SH-SY5Y (cell line): Measurements from ENCODE around the gene DENND6B.

Source experiments
- GATA2 ChIP-seq: IDR thresholded peaks from 2 replicates; pipeline ENCODE4 v1.6.1; 2011; ENCODE audit warnings: mild to moderate bottlenecking, low read depth, low read length
- GATA3 ChIP-seq: IDR thresholded peaks from 2 replicates; pipeline ENCODE4 v1.6.1; 2011; ENCODE audit warnings: low read depth, mild to moderate bottlenecking, low read length, moderate library complexity

The DENND6B gene, protein sequence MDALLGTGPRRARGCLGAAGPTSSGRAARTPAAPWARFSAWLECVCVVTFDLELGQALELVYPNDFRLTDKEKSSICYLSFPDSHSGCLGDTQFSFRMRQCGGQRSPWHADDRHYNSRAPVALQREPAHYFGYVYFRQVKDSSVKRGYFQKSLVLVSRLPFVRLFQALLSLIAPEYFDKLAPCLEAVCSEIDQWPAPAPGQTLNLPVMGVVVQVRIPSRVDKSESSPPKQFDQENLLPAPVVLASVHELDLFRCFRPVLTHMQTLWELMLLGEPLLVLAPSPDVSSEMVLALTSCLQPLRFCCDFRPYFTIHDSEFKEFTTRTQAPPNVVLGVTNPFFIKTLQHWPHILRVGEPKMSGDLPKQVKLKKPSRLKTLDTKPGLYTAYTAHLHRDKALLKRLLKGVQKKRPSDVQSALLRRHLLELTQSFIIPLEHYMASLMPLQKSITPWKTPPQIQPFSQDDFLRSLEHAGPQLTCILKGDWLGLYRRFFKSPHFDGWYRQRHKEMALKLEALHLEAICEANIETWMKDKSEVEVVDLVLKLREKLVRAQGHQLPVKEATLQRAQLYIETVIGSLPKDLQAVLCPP

DNA sequence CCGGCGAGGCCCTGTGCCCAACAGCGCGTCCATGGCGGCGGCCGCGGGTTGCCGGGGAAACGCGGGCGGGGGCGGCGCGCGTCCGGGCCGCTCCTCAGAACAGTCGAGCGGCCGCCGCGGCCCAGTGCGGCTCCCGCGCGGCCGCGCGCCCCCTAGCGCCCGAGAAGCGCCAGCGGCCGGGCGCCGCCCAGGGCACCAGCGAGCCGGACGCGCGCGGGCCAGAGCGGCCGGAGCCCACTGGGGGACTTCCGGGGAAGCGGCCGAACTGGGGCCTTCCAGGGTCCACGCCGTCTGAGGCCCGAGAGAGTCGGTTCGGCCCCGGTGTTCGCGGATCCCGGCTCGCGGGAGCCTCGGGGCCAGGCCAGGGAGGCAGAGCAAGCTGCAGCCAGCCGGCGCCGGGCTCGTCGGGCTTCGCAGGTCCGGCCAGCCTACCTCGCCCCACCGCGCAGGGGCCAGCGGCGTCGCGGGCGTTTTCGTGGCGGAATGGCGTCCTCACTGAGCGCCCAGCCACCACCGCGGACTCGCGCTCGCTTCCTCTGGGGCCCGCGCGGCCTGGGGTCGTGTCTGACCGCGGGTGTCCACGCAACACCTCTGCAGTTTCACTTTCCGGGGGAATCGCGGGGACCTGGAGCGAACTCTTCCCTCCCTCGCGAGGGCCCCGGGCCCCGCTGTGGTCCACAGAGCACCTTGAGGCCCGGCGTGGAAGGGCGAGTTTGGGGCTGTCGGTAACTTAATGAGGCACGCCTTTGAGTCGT, at the start of gene DENND6B:
TSS of gene DENND6B (minus strand) at position 57 of the 755 bp plus-strand sequence. CDS start at position 33, 24 bp downstream.
- TF ChIP-seq GATA2 = no peak
- TF ChIP-seq GATA3 = no peak

DNA sequence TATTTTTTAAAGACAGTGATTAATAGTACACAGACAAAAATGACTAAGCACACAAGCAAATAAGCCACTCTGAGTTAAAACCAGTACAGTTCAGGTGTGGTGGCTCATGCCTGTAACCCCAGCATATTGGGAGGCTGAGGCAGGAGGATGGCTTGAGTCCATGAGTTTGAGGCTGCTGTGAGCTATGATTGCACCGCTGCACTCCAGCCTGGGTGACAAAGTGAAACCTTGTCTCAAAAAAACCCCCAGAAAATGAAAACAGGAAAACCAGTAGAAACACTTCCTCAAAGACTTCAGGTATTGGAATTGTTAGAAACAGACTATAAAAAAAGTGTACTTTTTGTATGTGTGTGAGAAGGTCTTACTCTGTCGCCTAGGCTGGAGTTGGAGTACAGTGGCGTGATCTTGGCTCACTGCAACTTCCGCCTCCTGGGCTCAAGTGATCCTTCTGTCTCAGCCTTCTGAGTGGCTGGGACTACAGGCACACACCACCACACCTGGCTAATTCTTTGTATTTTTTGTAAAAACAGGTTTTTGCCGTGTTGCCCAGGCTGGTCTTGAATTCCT, 49.4 kb upstream of the DENND6B start:
- TF ChIP-seq GATA3 (no peak), GATA2 (no peak)

DNA sequence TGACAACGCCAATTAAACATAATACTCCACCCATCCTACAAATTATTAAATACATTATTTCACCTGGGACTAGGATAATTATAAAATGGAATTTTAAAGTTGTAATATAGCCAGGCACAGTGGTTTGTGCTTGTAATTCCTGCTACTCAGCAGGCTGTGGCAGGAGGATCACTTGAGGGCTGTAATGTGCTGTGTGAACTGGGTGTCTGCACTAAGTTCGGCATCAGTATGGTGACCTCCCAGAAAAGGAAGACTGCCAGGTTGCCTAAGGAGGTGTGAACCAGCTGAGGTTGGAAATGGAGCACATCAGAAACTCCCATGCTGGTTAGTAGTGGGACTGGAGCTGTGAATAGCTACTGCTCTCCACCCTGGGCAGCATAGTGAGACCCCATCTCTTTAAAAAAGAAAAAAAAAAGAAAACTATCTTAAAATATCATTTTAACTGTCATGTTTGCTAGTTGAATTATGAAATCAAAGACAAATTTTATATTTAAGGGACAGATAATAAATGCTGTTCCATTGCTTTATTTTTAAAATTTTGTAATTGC, 44.4 kb upstream of the DENND6B start:
- TF ChIP-seq GATA2 (no peak), GATA3 (no peak)

DNA sequence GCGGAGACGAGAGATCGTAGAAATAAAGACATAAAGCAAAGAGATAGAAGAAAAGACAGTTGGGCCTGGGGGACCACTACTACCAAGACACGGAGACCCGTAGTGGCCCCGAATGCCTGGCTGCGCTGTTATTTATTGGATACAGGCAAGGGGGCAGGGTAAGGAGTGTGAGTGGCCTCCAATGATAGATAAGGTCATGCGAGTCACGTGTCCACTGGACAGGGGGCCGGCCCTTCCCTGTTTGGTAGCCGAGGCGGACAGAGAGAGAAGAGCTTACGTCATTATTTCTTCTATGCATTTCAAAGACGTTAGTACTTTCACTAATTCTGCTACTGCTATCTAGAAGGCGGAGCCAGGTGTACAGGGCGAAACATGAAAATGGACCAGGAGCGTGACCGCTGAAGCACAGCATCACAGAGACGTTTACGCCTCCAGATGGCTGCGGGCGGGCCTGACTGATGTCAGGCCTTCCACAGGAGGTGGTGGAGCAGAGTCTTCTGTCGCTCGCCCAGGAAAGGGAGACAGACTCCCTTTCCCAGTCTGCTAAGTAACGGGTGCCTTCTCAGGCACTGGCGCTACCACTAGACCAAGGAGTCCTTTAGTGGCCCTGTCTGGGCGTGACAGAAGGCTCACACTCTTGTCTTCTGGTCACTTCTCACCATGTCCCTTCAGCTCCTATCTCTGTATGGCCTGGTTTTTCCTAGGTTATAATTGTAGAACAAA, 41.1 kb upstream of the DENND6B start:
- TF ChIP-seq GATA3 = no peak

DNA sequence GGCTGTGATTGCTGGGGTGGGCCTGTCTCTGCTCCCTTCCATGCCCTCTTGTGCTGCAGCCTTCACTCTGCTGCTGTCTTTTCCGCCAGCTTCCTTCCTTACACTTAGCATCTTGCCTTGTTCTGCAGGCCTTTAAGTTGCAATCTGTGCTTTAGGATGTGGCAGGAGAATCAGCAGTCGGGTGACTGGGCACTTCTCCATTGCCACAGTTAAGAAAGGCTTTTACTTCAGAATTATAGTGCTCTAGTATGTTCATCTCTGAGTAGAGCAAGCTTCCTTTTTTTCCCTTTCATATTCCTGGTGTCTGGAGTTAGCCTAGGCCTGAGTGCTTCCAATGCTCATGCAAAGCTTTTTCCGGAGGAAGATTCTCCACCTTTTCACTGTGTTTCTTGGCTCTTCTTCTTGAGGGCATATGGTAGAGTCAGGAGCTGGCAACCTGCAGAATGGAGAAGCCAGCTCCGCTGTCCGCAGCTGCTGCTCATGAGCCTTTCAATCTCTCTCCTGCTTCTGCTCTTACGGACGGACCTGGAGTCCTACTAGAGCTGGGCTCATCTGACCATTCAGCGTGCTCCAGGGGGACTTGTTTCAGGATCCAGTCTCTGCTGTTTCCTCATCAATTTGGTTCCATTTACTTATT, 36.5 kb upstream of the DENND6B start:
- TF ChIP-seq GATA2 = no peak
- no peak for TF ChIP-seq GATA3

DNA sequence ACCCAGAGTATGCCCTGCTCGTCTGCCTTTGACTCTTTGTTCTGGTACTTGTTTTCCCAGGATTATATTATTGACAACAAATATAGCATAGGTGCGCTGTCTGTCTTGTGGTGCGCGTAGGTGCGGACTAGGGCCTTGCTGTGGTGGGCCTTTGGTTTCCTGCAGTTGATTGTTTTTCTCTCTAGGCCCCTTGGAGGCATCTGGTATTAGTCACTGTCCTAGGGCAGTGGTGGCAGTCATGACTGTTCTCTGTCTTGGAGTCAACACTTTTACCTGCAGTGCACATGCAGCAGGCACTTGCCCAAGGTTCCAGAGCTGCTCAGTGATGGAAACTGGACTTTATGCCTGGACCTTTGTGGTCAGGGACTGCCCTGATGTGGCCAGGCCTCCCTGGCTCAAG, 34.9 kb upstream of the DENND6B start:
- no peak for TF ChIP-seq GATA2

DNA sequence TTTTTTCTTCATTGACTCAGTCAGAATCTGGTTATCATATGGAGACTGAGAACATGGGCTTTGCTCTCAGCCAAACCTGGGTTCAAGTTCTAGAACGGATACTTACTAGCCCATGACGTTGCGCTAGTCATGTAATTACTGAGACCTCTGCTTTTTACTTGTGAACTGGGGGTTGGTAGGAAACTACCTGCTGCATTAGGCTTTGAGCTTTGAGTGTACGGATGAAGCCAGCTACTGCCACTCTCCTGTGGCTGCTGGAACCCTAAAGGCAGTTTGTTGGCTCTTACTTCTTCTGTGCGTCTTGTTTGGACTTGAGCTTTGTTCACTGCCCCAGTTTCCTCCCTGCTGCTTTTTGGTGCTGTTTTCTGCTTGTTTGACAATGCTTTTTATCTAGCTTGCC, 34.4 kb upstream of the DENND6B start:
- no peak for TF ChIP-seq GATA3
- TF ChIP-seq GATA2 = no peak

DNA sequence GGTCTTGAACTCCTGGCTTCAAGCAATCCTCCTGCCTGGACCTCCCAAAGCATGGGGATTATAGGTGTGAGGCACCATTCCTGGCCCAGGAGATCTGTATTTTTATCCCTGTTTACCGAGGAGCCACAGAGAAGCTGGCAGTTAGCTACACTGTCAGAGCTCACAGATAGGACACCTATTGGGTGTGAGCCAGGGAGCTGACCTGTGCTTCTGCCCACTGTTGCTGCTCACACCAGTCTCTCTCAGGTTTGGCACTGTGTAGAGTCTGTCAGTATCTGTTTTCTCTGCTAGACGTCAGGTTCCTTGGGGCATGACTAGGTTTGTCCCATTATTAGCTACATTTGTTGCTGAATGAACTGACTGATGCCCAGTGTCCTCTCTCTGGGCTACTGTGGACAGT, 33.8 kb upstream of the DENND6B start:
- TF ChIP-seq GATA3 (no peak), GATA2 (no peak)

DNA sequence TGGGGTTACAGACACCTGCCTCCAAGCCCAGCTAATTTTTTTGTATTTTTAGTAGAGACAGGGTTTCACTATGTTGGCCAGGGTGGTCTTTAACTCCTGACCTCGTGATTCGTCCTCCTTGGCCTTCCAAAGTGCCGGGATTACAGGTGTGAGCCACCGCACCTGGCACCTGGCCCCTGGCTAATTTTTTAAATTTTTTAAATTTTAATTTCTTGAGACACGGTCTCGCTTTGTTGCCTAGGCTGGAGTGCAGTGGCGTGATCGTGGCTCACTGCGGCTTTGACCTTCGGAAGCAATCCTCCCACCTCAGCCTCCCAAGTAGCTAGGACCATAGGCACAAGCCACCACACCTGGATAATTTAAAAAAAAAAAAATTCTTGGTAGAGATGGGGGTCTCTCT, 30.9 kb upstream of the DENND6B start:
- TF ChIP-seq GATA3 = no peak
- no peak for TF ChIP-seq GATA2

DNA sequence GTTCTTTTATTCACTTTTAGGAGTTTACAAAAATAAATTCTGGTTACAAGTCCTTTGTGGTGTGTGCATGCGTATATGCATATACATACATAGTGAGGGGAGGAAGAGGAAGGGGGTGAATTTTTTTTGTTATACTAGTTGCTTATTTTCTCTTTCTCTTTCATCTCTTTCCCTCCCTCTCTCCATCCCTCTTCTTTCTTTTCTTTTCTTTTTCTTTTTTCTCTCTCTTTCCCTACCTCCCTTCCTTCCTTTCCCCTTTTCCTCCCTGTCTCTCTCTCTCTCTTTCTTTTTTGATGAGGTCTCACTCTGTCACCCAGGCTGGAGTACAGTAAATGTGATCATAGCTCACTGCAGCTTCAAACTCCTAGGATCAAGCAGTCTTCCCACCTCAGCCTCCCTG, 30.4 kb upstream of the DENND6B start:
- TF ChIP-seq GATA2 (no peak), GATA3 (no peak)

DNA sequence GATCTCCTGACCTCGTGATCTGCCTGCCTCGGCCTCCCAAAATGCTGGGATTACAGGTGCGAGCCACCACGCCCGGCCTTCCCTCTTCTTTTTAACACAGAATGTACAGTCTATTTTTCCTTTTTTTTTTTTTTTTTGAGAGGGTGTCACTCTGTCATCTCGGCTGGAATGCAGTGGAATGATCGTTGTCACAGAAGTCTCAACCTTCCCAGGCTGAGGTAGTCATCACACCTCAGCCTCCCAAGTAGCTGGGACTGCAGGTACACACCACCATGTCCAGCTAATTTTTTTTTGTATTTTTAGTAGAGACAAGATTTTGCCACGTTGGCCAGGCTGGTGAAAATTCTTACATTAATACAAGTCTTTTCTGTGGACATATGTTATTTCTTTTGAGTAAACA, 29.4 kb upstream of the DENND6B start:
- TF ChIP-seq GATA3 = no peak
- no peak for TF ChIP-seq GATA2

DNA sequence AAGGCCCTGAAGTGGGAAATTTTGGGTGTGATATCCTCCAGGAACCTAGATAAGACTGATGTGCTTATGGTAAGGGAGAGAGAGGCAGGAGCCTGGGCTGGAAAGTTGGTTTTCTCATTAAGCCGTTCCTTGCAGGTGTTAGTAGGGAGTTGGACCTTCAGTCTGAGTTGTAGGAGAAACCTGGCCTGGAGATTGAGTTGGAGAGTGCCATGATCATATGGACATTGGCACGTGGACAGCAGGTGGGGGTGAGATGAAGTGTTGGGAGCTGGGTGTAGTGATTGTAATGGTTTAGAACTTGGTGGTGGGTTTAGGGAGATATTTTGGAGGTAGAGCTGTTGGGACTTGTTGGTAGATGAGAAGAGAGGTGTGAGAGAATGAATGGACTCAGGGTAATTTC, 21.2 kb upstream of the DENND6B start:
- TF ChIP-seq GATA2 (no peak), GATA3 (no peak)

DNA sequence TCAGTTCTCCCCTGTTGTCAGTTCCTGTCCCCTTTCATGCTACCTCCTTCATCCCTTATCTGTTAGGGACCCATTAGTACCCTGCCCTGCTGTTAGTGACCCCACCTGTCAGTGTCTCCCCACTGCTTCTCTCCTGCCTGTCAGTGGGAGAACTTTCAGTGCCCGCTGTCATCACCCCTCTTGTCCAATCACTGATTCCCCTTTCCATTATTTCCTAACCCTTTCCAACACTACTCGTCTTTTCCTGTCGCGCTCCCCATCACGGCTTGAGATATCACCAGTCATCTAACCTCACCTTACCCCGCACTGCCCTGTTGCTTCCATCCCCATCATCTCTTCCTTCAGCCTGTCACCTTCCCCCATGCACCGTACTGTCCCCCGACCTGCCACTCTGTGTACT, 20.3 kb upstream of the DENND6B start:
- TF ChIP-seq GATA2 = no peak
- no peak for TF ChIP-seq GATA3
